AG10803 (cell line): ENCODE results near the gene AURKAIP1.
A peak's percentile ranks its signal among the peaks of the same experiment; 100 is the strongest.

Source experiments
- DNase-seq: peaks from one replicate; pipeline ENCODE4 v3.0.0; 2010; ENCODE audit warnings: low read depth
- H3K4me3 ChIP-seq: 2 replicates; pipeline ENCODE4 v1.5.1; 2011; ENCODE audit warnings: mild to moderate bottlenecking, low read length, control low read depth
- CTCF ChIP-seq: conservative IDR thresholded peaks from 2 replicates; pipeline ENCODE4 v1.5.1; 2011; ENCODE audit warnings: mild to moderate bottlenecking, low read length, control low read depth, inconsistent platforms

The AURKAIP1 gene

DNA sequence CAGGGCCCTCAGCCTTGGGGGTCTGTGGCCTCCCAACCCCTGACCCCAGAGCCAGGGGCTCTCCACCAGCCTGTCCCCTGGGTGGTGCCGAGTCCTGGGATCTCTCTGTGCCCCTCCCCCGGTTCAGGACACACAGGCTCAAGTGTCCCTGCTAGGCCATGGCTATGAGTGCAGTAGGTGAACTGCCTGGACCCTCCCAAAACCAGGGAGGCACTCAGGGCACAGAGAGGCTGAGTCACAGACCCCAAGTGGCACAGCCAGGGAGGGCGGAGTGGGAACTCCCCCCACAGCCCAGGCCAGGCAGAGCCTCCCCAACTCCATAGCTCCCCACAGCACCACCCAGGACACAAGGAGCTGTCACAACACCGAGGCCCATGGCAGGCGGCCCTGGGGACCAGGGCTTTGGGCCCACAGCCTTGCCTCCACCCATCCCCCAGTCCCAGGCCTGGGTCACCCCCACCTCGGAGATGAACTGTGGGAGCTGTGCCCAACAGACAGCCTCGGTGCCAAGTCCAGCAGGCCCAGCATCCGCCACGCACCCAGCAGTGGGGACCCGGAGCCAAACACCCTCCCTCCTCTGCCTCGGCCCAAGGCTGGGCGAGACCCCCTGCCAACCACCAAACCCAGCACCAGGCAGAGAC, 29.0 kb downstream of the AURKAIP1 start:
- DNase-seq, result no peak
- TF ChIP-seq CTCF, result no peak
- H3K4me3 ChIP-seq, result peak overlapping the region; percentile 12

DNA sequence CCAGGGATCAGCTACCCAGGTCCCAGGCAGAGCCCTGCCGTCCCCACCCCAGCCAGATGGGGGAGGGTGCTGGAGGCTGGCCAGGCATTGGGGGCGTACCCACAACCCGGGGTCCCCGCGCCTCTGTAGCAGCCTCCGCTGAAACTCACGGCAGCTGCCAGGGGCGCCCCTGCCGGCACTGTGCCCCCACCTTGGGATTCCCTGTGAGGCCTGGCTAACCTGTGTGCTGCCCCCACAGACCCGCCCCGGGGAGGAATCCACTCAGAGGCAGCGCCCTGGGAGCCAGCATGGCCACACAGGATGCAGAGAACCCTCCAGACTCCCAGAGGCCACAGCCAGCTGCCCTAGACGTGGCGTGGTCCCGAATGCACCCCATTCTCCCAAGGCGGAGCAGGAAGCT, 29.6 kb downstream of the AURKAIP1 start:
- H3K4me3 ChIP-seq, result no peak overlapping the region
- no peak for DNase-seq
- TF ChIP-seq CTCF, result no peak

DNA sequence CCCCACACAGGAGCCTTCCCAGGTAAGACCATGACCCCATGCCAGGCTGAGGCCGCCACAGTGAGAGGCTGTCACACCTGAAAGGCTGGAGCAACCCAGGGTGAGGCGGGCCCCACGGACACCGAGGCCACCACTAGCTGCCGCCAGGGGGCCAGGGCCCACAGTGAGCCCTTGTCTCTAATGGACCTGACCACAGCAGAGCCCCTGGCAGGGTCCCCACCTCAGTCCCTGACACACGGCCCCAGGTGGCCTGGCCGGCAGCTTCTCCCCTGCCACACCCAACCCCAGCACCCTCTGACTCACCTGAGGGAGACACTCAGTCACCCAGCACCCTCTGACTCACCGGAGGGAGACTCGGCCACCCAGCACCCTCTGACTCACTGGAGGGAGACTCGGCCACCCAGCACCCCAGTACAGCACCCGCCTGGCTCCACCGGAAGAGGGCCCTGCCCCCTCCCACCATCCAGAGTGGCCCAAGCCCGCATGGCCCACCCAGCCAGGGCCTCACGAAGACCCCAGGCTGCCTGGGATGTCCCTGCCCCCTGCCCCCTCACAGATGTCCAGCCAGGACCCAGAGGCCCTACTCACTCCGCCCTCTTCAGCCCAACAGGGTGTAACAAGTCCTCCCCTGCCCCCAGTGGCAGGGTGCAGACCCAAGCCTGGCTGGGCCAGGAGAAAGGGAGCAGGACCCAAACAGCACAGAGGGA, 30.2 kb downstream of the AURKAIP1 start:
- no peak overlapping the region for H3K4me3 ChIP-seq
- TF ChIP-seq CTCF, result peak; percentile 46
- DNase-seq, result peak; percentile 56

- DNase-seq, result no peak
- TF ChIP-seq CTCF, result no peak
- no peak overlapping the region for H3K4me3 ChIP-seq
Measured at GRCh38 chr1:1343811-1344421, 31.1 kb downstream of the AURKAIP1 start.

DNA sequence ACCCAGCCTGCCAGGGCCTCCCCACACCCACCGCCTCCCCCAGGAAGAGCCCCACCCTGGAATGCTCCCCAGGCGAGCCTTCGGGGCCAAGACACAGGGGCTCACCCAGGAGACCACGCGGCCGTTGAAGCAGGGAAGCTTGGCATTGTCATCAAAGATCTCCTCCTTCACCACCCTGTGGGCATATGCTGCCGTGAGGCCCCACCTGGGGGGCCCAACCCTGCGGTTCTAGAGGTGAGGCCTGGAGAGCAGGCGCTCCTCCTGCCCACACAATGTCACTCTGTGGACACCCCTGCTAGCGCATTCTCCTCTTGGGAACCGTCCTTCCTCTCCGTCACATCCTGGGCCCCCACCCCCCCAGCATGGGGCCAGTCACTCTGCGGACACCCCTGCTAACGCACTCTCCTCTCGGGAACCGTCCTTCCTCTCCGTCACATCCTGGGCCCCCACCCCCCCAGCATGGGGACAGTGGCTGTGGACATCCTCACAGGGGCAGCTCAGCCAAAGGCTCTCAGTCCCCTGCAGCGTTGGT, 32.4 kb downstream of the AURKAIP1 start:
- no peak for TF ChIP-seq CTCF
- no peak overlapping the region for H3K4me3 ChIP-seq
- DNase-seq, result no peak

- H3K4me3 ChIP-seq, result no peak overlapping the region
- DNase-seq, result no peak
- TF ChIP-seq CTCF, result no peak
Measured at GRCh38 chr1:1342061-1342562, 32.9 kb downstream of the AURKAIP1 start.
